Measurements from ENCODE around the gene NRG3. TPM values are rescaled to one million over a fixed set of nuclear protein-coding genes. Genes with fewer than 3 reads are reported as not detected.

Gene NRG3
- total and polyA plus RNA-seq, 3 experiments from 2014 or later, result not detected

GRCh38 chr10:82212753-82213152 lies 337.8 kb downstream of the NRG3 start:
- Mint-ChIP-seq H3K36me3 (no peaks in the 10 kb centered on the region), H3K9me3 (peaks cover 0 to 10% (median 3%) of the 10 kb centered on the region in 5 donors), H3K27me3 (no peaks in the 10 kb centered on the region), H3K27ac (no peak overlapping the region), H3K4me1 (no peaks in the 10 kb centered on the region), H3K4me3 (no peak overlapping the region)
- no peak for DNase-seq
- Histone ChIP-seq H3K9me3 (ENCODE audit: low read length) (no peaks in the 10 kb centered on the region), H3K4me1 (ENCODE audit: insufficient read depth, low read length) (no peaks in the 10 kb centered on the region), H3K27ac (ENCODE audit: low read depth, low read length) (no peak overlapping the region), H3K4me3 (ENCODE audit: low read length) (no peak overlapping the region), H3K27me3 (ENCODE audit: insufficient read depth, low read length, poor library complexity, severe bottlenecking) (no peaks in the 10 kb centered on the region), H3K36me3 (ENCODE audit: insufficient read depth, low read length) (no peaks in the 10 kb centered on the region)
- POLR2A ChIA-PET, result no interaction called here
- CTCF ChIA-PET, result no interaction called here

DNA sequence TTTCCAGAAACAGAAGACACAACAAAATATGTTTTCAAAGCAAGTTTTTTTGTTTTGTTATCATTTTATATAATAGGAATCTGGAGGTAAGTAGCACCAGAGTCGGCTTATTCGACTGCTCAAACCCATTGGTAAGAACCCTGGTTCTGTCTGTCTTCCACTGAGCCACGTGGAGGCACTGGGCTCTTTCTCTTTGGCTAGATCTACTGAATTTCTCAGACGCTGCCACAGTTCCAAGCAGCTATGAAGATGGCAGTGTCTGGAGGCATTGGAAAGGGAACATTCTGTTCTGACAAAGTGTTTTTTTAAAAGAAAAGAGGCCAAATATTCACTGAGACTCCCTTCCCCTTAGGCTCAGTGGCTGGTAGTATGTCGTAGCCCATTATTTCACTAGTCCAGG lies 338.8 kb downstream of the NRG3 start:
- ChIA-PET POLR2A (no interaction called here), CTCF (no interaction called here)
- Histone ChIP-seq H3K27ac (ENCODE audit: low read depth, low read length) (no peak overlapping the region), H3K4me3 (ENCODE audit: low read length) (no peak overlapping the region), H3K4me1 (ENCODE audit: insufficient read depth, low read length) (no peaks in the 10 kb centered on the region), H3K36me3 (ENCODE audit: insufficient read depth, low read length) (no peaks in the 10 kb centered on the region), H3K9me3 (ENCODE audit: low read length) (no peaks in the 10 kb centered on the region), H3K27me3 (ENCODE audit: insufficient read depth, low read length, poor library complexity, severe bottlenecking) (no peaks in the 10 kb centered on the region)
- Mint-ChIP-seq H3K27me3 (no peaks in the 10 kb centered on the region), H3K4me1 (no peaks in the 10 kb centered on the region), H3K9me3 (peaks cover 0 to 15% (median 3%) of the 10 kb centered on the region in 5 donors), H3K4me3 (no peak overlapping the region), H3K27ac (no peak overlapping the region), H3K36me3 (no peaks in the 10 kb centered on the region)
- no peak for DNase-seq

DNA sequence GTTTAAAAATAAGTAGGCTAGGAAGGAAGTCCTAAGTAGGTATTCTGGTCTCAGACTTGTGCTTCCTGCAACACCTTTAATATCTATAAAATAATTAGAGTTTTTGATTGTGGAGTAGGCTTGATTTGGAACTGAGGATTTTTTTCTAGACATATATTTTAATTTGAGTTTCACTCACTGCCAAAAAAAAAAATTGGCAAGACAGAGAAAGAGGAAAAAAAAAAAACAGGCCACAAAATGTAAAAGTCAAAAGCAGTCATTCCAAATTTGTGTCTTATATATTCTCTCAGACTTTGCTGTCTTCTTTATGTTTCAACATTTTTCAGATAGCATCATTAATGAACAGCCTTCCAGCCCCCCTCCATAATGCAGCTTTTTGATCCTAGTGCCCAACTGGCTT lies 346.1 kb downstream of the NRG3 start:
- Mint-ChIP-seq H3K27me3 (no peaks in the 10 kb centered on the region), H3K36me3 (peaks cover 0 to 1% (median 0%) of the 10 kb centered on the region in 3 donors), H3K27ac (no peak overlapping the region), H3K9me3 (peaks cover 0 to 28% (median 2%) of the 10 kb centered on the region in 5 donors), H3K4me3 (no peak overlapping the region), H3K4me1 (no peaks in the 10 kb centered on the region)
- Histone ChIP-seq H3K27ac (ENCODE audit: low read depth, low read length) (no peak overlapping the region), H3K9me3 (ENCODE audit: low read length) (no peaks in the 10 kb centered on the region), H3K4me3 (ENCODE audit: low read length) (no peak overlapping the region), H3K27me3 (ENCODE audit: insufficient read depth, low read length, poor library complexity, severe bottlenecking) (no peaks in the 10 kb centered on the region), H3K4me1 (ENCODE audit: insufficient read depth, low read length) (no peaks in the 10 kb centered on the region), H3K36me3 (ENCODE audit: insufficient read depth, low read length) (no peaks in the 10 kb centered on the region)
- DNase-seq, result no peak
- POLR2A ChIA-PET, result no interaction called here
- CTCF ChIA-PET, result no interaction called here

DNA sequence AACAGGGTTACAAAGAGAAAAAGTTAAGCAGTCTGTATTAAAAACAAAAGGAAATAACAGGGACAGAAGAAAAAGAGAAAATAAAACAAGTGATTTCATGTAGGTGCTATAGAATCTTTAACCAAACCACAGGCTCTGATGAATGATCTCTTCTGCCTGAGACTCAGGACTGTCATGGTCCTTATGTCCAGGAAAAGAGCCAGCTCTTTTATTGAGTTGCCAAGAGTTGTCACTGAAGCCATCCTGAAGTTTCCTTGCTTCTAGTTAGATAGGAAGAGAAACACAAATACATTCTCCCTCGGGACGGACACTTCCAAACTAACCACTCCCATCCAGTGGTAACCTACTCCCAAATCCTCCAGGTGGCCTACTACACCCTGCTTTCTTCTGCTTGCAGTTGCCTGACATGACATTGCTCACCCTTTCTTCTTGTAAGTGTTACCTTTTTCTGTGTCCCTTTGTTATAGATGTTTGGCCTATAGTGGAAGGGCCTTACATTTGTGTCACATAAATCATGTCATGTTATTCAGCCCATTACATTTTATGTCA lies 346.7 kb downstream of the NRG3 start:
- no peak overlapping the region for H3K27ac ChIP-seq (ENCODE audit: low read depth, low read length)
- H3K36me3 ChIP-seq (ENCODE audit: insufficient read depth, low read length), result no peaks in the 10 kb centered on the region
- no peak overlapping the region for H3K4me3 Mint-ChIP-seq
- peaks cover 0 to 1% (median 0%) of the 10 kb centered on the region in 3 donors for H3K36me3 Mint-ChIP-seq
- no peak overlapping the region for H3K27ac Mint-ChIP-seq
- no peaks in the 10 kb centered on the region for H3K9me3 ChIP-seq (ENCODE audit: low read length)
- no peak for DNase-seq
- no peak overlapping the region for H3K4me3 ChIP-seq (ENCODE audit: low read length)
- ChIA-PET CTCF (no interaction called here), POLR2A (no interaction called here)
- no peaks in the 10 kb centered on the region for H3K27me3 Mint-ChIP-seq
- no peaks in the 10 kb centered on the region for H3K4me1 ChIP-seq (ENCODE audit: insufficient read depth, low read length)
- no peaks in the 10 kb centered on the region for H3K27me3 ChIP-seq (ENCODE audit: insufficient read depth, low read length, poor library complexity, severe bottlenecking)
- H3K4me1 Mint-ChIP-seq, result no peaks in the 10 kb centered on the region
- peaks cover 0 to 28% (median 2%) of the 10 kb centered on the region in 5 donors for H3K9me3 Mint-ChIP-seq

- Mint-ChIP-seq H3K27ac (no peak overlapping the region), H3K36me3 (peaks cover 0 to 2% (median 0%) of the 10 kb centered on the region in 3 donors), H3K4me3 (no peak overlapping the region), H3K4me1 (no peaks in the 10 kb centered on the region), H3K27me3 (no peaks in the 10 kb centered on the region), H3K9me3 (peaks cover 0 to 27% (median 4%) of the 10 kb centered on the region in 5 donors)
- Histone ChIP-seq H3K27me3 (ENCODE audit: insufficient read depth, low read length, poor library complexity, severe bottlenecking) (no peaks in the 10 kb centered on the region), H3K4me1 (ENCODE audit: insufficient read depth, low read length) (no peaks in the 10 kb centered on the region), H3K9me3 (ENCODE audit: low read length) (no peaks in the 10 kb centered on the region), H3K27ac (ENCODE audit: low read depth, low read length) (no peak overlapping the region), H3K36me3 (ENCODE audit: insufficient read depth, low read length) (no peaks in the 10 kb centered on the region), H3K4me3 (ENCODE audit: low read length) (no peak overlapping the region)
- DNase-seq, result no peak
- CTCF ChIA-PET, result no interaction called here
- POLR2A ChIA-PET, result no interaction called here
Measured at GRCh38 chr10:82228701-82229100, 353.7 kb downstream of the NRG3 start.

- Histone ChIP-seq H3K4me3 (ENCODE audit: low read length) (no peak overlapping the region), H3K9me3 (ENCODE audit: low read length) (no peaks in the 10 kb centered on the region), H3K4me1 (ENCODE audit: insufficient read depth, low read length) (no peaks in the 10 kb centered on the region), H3K27ac (ENCODE audit: low read depth, low read length) (no peak overlapping the region), H3K36me3 (ENCODE audit: insufficient read depth, low read length) (no peaks in the 10 kb centered on the region), H3K27me3 (ENCODE audit: insufficient read depth, low read length, poor library complexity, severe bottlenecking) (no peaks in the 10 kb centered on the region)
- H3K27ac Mint-ChIP-seq, result no peak overlapping the region
- no peak overlapping the region for H3K4me3 Mint-ChIP-seq
- peaks cover 0 to 2% (median 0%) of the 10 kb centered on the region in 3 donors for H3K36me3 Mint-ChIP-seq
- DNase-seq, result no peak
- CTCF ChIA-PET, result no interaction called here
- POLR2A ChIA-PET, result no interaction called here
- no peaks in the 10 kb centered on the region for H3K27me3 Mint-ChIP-seq
- no peaks in the 10 kb centered on the region for H3K4me1 Mint-ChIP-seq
- peaks cover 0 to 21% (median 6%) of the 10 kb centered on the region in 5 donors for H3K9me3 Mint-ChIP-seq
Measured at GRCh38 chr10:82234173-82234572, 359.2 kb downstream of the NRG3 start.

DNA sequence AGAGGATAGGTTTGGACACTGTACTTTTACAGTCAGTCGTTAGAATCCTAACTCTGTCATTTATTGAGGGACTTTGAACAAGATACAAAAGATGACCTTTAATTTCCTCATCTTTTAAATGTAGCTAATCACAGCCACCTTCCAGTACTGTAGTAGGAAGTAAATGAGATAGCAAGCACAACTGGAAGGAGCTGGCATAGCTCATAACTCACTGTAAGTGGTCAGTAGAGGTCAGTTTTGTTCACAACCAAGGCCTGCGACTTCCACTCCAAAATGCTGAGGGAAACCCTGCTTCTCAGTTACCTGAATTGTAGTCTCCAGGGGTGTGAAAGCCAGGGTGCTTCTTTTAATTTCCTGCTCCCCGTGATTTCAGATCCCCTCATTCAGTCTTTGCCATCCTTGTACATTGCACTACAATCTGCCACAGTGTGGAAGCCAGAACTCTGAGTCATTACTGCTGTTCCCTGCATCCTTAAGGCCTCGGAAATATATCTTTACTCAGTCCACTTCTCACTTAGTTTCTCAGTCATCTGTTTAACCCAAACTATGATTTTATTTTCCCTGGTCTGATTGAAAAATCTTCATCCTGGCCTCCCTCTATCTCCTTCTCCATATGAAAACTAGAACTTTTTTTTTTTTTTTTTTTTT lies 361.2 kb downstream of the NRG3 start:
- Mint-ChIP-seq H3K27ac (no peak overlapping the region), H3K4me1 (no peaks in the 10 kb centered on the region), H3K27me3 (no peaks in the 10 kb centered on the region), H3K4me3 (no peak overlapping the region), H3K9me3 (peaks cover 0 to 19% (median 6%) of the 10 kb centered on the region in 5 donors), H3K36me3 (peaks cover 0 to 2% (median 0%) of the 10 kb centered on the region in 3 donors)
- no peaks in the 10 kb centered on the region for H3K27me3 ChIP-seq (ENCODE audit: insufficient read depth, low read length, poor library complexity, severe bottlenecking)
- no peak overlapping the region for H3K4me3 ChIP-seq (ENCODE audit: low read length)
- H3K4me1 ChIP-seq (ENCODE audit: insufficient read depth, low read length), result no peaks in the 10 kb centered on the region
- H3K27ac ChIP-seq (ENCODE audit: low read depth, low read length), result no peak overlapping the region
- ChIA-PET CTCF (no interaction called here), POLR2A (no interaction called here)
- DNase-seq, result no peak
- H3K9me3 ChIP-seq (ENCODE audit: low read length), result no peaks in the 10 kb centered on the region
- H3K36me3 ChIP-seq (ENCODE audit: insufficient read depth, low read length), result no peaks in the 10 kb centered on the region

DNA sequence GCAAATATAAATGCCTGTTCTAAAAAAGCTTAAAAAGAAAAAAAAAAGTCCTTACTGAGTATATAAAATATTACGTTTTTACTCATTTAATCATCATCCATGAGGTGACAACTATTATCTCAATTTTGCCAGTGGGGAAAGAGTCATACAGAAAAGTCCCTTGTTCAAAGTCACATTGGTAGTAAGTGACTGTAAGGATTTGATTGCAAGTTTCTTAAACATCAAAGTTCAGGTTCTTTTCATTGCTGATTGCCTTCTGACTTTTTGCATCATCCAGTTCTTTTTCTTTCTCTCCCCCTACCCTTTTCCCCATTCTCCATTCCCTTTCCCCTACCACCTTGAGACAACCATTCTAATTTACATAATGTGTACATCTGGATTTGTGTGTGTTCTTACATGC lies 363.3 kb downstream of the NRG3 start:
- Mint-ChIP-seq H3K36me3 (no peaks in the 10 kb centered on the region), H3K27me3 (peaks cover 0 to 1% of the 10 kb centered on the region in 2 donors), H3K4me1 (no peaks in the 10 kb centered on the region), H3K4me3 (no peak overlapping the region), H3K9me3 (peaks cover 2 to 15% (median 7%) of the 10 kb centered on the region in 5 donors), H3K27ac (no peak overlapping the region)
- POLR2A ChIA-PET, result no interaction called here
- CTCF ChIA-PET, result no interaction called here
- Histone ChIP-seq H3K27ac (ENCODE audit: low read depth, low read length) (no peak overlapping the region), H3K9me3 (ENCODE audit: low read length) (no peaks in the 10 kb centered on the region), H3K4me1 (ENCODE audit: insufficient read depth, low read length) (no peaks in the 10 kb centered on the region), H3K36me3 (ENCODE audit: insufficient read depth, low read length) (no peaks in the 10 kb centered on the region), H3K4me3 (ENCODE audit: low read length) (no peak overlapping the region), H3K27me3 (ENCODE audit: insufficient read depth, low read length, poor library complexity, severe bottlenecking) (no peaks in the 10 kb centered on the region)
- no peak for DNase-seq

Data from CD8-positive, alpha-beta memory T cell (primary cell).